K562 (cell line): Measurements from ENCODE around the gene API5. TPM values are rescaled to one million over a fixed set of nuclear protein-coding genes. Genes with fewer than 3 reads are reported as not detected.

Experiments
- ATAC-seq: fragments of 200-7000 bp; cut with Tn5 transposase; 3 replicates; pipeline ENCODE4 v1.9.1; 2020; ENCODE audit warnings: moderate library complexity
- BruUV-seq: library from RNA; stranded (reverse); fragments of 400-500 nt; replicated peaks from 2 replicates; lab custom pipeline; 2021; lab: Mats Ljungman, UMichigan
- CTCF ChIA-PET: fragments of 300-600 bp; formaldehyde crosslinking; extraction: SDS; loops from one replicate; lab custom pipeline; 2021; ENCODE audit warnings: low intra/inter-chr PET ratio; lab: Yijun Ruan, JAX
- POLR2A ChIA-PET: fragments of 300-600, 350-650 bp; sonication (Branson Sonifier 250); formaldehyde crosslinking; extraction: SDS; loops from one replicate; lab custom pipeline; 2021; ENCODE audit warnings: antibody characterized with exemption, inconsistent platforms; lab: Yijun Ruan, JAX
- DNase-seq, 4 experiments: peaks; one replicate each; pipeline versions ENCODE4 v3.0.0 to v3.0.0-alpha.2; 2011 to 2018; ENCODE audit warnings: low spot score in 3 of 4, mixed read lengths in 3 of 4; ENCODE audit errors: extremely low read depth in 1 of 4
- FAIRE-seq: peaks from 2 replicates; lab custom pipeline; 2011; peaks lifted over from hg19 to GRCh38; lab: Jason Lieb, UNC
- H2AFZ ChIP-seq: 2 replicates; pipeline ENCODE4 v1.6.0; 2011; ENCODE audit warnings: low read depth, low read length, control low read depth, inconsistent platforms
- H3K27ac ChIP-seq: fragments of 200-600 bp; 3 replicates; pipeline ENCODE4 v1.8.0; 2011; ENCODE audit warnings: low read depth, mild to moderate bottlenecking, control low read depth, inconsistent platforms, low read length, moderate library complexity, mixed read lengths; ENCODE audit errors: extremely low read depth
- H3K27me3 ChIP-seq, 2 experiments: fragments of 300-600 bp in 1 of 2; 2 replicates in 1 of 2; 3 replicates in 1 of 2; pipeline versions ENCODE4 v1.6.0 to v1.8.0; 2011; ENCODE audit warnings: inconsistent platforms in 2 of 2, low read length in 2 of 2, mild to moderate bottlenecking in 1 of 2, mixed read lengths in 1 of 2, moderate library complexity in 1 of 2; ENCODE audit not compliant: control insufficient read depth in 2 of 2, insufficient read depth in 2 of 2
- H3K36me3 ChIP-seq: fragments of 300-600 bp; 3 replicates; pipeline ENCODE4 v1.8.0; 2011; ENCODE audit warnings: mild to moderate bottlenecking, low read length, inconsistent platforms; ENCODE audit not compliant: control insufficient read depth, insufficient read depth
- H3K4me1 ChIP-seq, 2 experiments: fragments of 200-600 bp in 1 of 2; replicated peaks in 1 of 2; 2 replicates in 1 of 2; 3 replicates in 1 of 2; pipeline versions ENCODE4 v1.5.1 to v1.8.0; 2011; ENCODE audit warnings: inconsistent platforms in 2 of 2, low read length in 2 of 2, mild to moderate bottlenecking in 1 of 2, mixed read lengths in 1 of 2, moderate library complexity in 1 of 2; ENCODE audit not compliant: control insufficient read depth in 2 of 2, insufficient read depth in 2 of 2
- H3K4me2 ChIP-seq: 2 replicates; pipeline ENCODE4 v1.6.1; 2011; ENCODE audit warnings: low read length, control low read depth, inconsistent platforms, mixed read lengths; ENCODE audit not compliant: insufficient read depth
- H3K4me3 ChIP-seq: fragments of 200-600 bp; sonication (generic), shearing (Covaris generic); 2 replicates; pipeline ENCODE4 v1.5.1; 2016; ENCODE audit warnings: control low read depth, inconsistent platforms
- H3K79me2 ChIP-seq: fragments of 200-600 bp; 3 replicates; pipeline ENCODE4 v1.8.0; 2011; ENCODE audit warnings: low read length, inconsistent platforms; ENCODE audit not compliant: control insufficient read depth, insufficient read depth
- H3K9ac ChIP-seq, 2 experiments: 2 replicates each; pipeline versions ENCODE4 v1.6.0 to v1.6.1; 2011; ENCODE audit warnings: low read depth in 2 of 2, low read length in 2 of 2, control low read depth in 1 of 2, inconsistent platforms in 1 of 2, mild to moderate bottlenecking in 1 of 2, mixed read lengths in 1 of 2; ENCODE audit not compliant: insufficient read depth in 1 of 2
- H3K9me1 ChIP-seq: one replicate; pipeline ENCODE4 v1.6.0; 2011; ENCODE audit warnings: inconsistent platforms, mild to moderate bottlenecking, low read length, moderate library complexity; ENCODE audit not compliant: control insufficient read depth, insufficient read depth
- H3K9me3 ChIP-seq: replicated peaks from 2 replicates; pipeline ENCODE4 v1.5.1; 2011; ENCODE audit warnings: low read depth, low read length, inconsistent platforms; ENCODE audit not compliant: control insufficient read depth, insufficient read depth
- H4K20me1 ChIP-seq: replicated peaks from 2 replicates; pipeline ENCODE4 v1.6.1; 2011; ENCODE audit warnings: low read length, inconsistent platforms, mixed read lengths; ENCODE audit not compliant: control insufficient read depth, insufficient read depth
- CAMTA2 ChIP-seq: fragments of 250-450 bp; sonication (Bioruptor Pico); conservative IDR thresholded peaks from 2 replicates; pipeline ENCODE4 v1.5.1; 2022
- E2F6 ChIP-seq, 2 experiments: IDR thresholded peaks; 2 replicates each; pipeline ENCODE4 v1.6.1; 2011; ENCODE audit warnings: borderline replicate concordance in 1 of 2, control low read depth in 1 of 2, low read depth in 1 of 2, low read length in 1 of 2, mild to moderate bottlenecking in 1 of 2, mixed read lengths in 1 of 2, moderate library complexity in 1 of 2; ENCODE audit not compliant: insufficient read depth in 1 of 2, insufficient read length in 1 of 2, poor library complexity in 1 of 2, severe bottlenecking in 1 of 2; ENCODE audit errors: extremely low read depth in 1 of 2
- HMG20B ChIP-seq: fragments of 250-450 bp; sonication (Bioruptor Pico); IDR thresholded peaks from 2 replicates; pipeline ENCODE4 v1.5.0; 2021; ENCODE audit warnings: mild to moderate bottlenecking
- JUN ChIP-seq, 2 experiments: sonication (generic) in 1 of 2; formaldehyde crosslinking in 1 of 2; IDR thresholded peaks; 2 replicates each; pipeline versions ENCODE4 v1.6.1 to v1.8.0; 2012 to 2022; ENCODE audit warnings: borderline replicate concordance in 2 of 2, mild to moderate bottlenecking in 2 of 2, improper control_type of control experiment in 1 of 2, low read depth in 1 of 2, low read length in 1 of 2, missing genetic modification reagents in 1 of 2
- PTRF ChIP-seq: fragments of 450-650 bp; IDR thresholded peaks from 2 replicates; pipeline ENCODE4 v1.6.1; 2016; ENCODE audit warnings: mild to moderate bottlenecking, missing genetic modification characterization, missing compliant biosample characterization
- SIN3B ChIP-seq: fragments of 450-650 bp; IDR thresholded peaks from 2 replicates; pipeline ENCODE4 v1.6.1; 2017; ENCODE audit warnings: low read depth, mild to moderate bottlenecking, moderate library complexity
- SMARCA5 ChIP-seq: fragments of 450-650 bp; IDR thresholded peaks from 2 replicates; pipeline ENCODE4 v1.6.1; 2016
- TSHZ1 ChIP-seq: fragments of 250-450 bp; sonication (Bioruptor Pico); IDR thresholded peaks from 2 replicates; pipeline ENCODE4 v1.4.0; 2020; ENCODE audit warnings: mild to moderate bottlenecking, moderate library complexity
- ZC3H8 ChIP-seq: fragments of 450-650 bp; IDR thresholded peaks from 2 replicates; pipeline ENCODE4 v1.6.1; 2017
- ZNF124 ChIP-seq: sonication (generic); formaldehyde crosslinking; IDR thresholded peaks from 2 replicates; pipeline ENCODE4 v1.8.1; 2022; ENCODE audit warnings: missing genetic modification reagents
- ZNF143 ChIP-seq: sonication (generic); formaldehyde crosslinking; IDR thresholded peaks from 2 replicates; pipeline ENCODE4 v1.9.0; 2022; ENCODE audit warnings: mild to moderate bottlenecking, missing genetic modification reagents
- ZNF24 ChIP-seq: fragments of 450-650 bp; IDR thresholded peaks from 2 replicates; pipeline ENCODE4 v1.6.1; 2016
- WGBS: fragments of 100-300 bp; shearing (Covaris generic); methylation state at CpG from one replicate; pipeline ENCODE4 v1.1.6; 2016; ENCODE audit warnings: low coverage, mixed read lengths; ENCODE audit not compliant: insufficient coverage; ENCODE audit errors: missing lambda C conversion rate; 5-methylcytosine and 5-hydroxymethylcytosine counted together
- in situ Hi-C: fragments of 300-500 bp; cut with MboI; formaldehyde crosslinking; loops from 4 replicates; pipeline ENCODE4 v1.15.0; 2018; ENCODE audit warnings: inconsistent platforms, mixed read lengths
- intact Hi-C: fragments of 100-400 bp; cut with micrococcal nuclease; formaldehyde crosslinking; loops from 2 replicates; pipeline ENCODE4 v1.14.2; 2022
- polyA plus RNA-seq, 8 experiments: library from polyadenylated mRNA; depleted of rRNA in 4 of 8; stranded (reverse) in 5 of 8; unstranded in 3 of 8; fragments of >200 nt; fragmentation: Nextera tagmentation in 2 of 8; fragmentation: Illumina TruSeq in 1 of 8; extraction: Ambion mirVana in 2 of 8; extraction: Trizol in 1 of 8; gene quantifications; 2 replicates each; pipeline versions ENCODE4 v1.2.1 to v1.2.3, GENCODE V29; 2011 to 2014; ENCODE audit warnings: inconsistent platforms in 1 of 8, missing spikeins in 1 of 8
- total RNA-seq, 7 experiments: library from RNA; depleted of rRNA in 6 of 7; stranded (reverse); fragments of >200 nt in 6 of 7; fragmentation: Illumina TruSeq in 2 of 7; extraction: Trizol in 2 of 7; gene quantifications; 2 replicates each; pipeline versions ENCODE4 v1.2.1 to v1.2.3, GENCODE V29; 2011 to 2021; ENCODE audit warnings: low replicate concordance in 1 of 7
- TF ChIP-seq, protein P1 (sequence below): fragments of 450-650 bp; IDR thresholded peaks from 2 replicates; pipeline ENCODE4 v1.6.1; 2014; ENCODE audit warnings: low read depth, mild to moderate bottlenecking, moderate library complexity, borderline replicate concordance
- TF ChIP-seq, protein P2 (sequence below): sonication (generic); formaldehyde crosslinking; IDR thresholded peaks from 2 replicates; pipeline ENCODE4 v1.8.1; 2023; ENCODE audit warnings: mild to moderate bottlenecking, missing genetic modification reagents

Gene API5
- total and polyA plus RNA-seq, 9 of the 15 experiments (the other 6 are each of a cell fraction or from before 2014, with no cell fraction given): 59.8 to 146 (median 123) TPM

- DNase-seq (no peak), ATAC-seq (no peak), FAIRE-seq (no peak)
- Histone ChIP-seq H3K36me3 (peaks cover 47% of the 10 kb centered on the region; the same call in 1 of the 3 replicates), H3K9me3 (no peaks in the 10 kb centered on the region), H2AFZ (no peak overlapping the region), H3K9ac (no peak overlapping the region), H3K4me2 (no peak overlapping the region), H3K27me3 (no peaks in the 10 kb centered on the region), H3K79me2 (peaks cover 74% of the 10 kb centered on the region), H3K27ac (no peak overlapping the region), H4K20me1 (0 out of 2 replicates have a peak, but pooled peaks cover 7% of the 10 kb centered on the region), H3K4me3 (no peak overlapping the region), H3K9me1 (no peaks in the 10 kb centered on the region), H3K4me1 (peaks cover 5 to 6% of the 10 kb centered on the region in 2 experiments; a peak in 3 of 5 replicates)
- intact Hi-C loops (no loop called here), in situ Hi-C loops (no loop called here)
- no TSS peak for BruUV-seq
- WGBS: 93% methylated on average over 2 of the region's 2 CpGs
- ChIA-PET CTCF (no interaction called here), POLR2A (no interaction called here)
- TF ChIP-seq CAMTA2 (no peak), ZNF143 (CRISPR knock-in tag) (no peak), SIN3B (no peak), PTRF (tag) (no peak), TSHZ1 (no peak), ZC3H8 (no peak), ZNF24 (no peak), JUN (IDR thresholded peaks at IDR 0.05; ENCODE audit: borderline replicate concordance, low read depth, low read length) (no peak), JUN (CRISPR knock-in tag; IDR thresholded peaks at IDR 0.05; ENCODE audit: borderline replicate concordance) (no peak), E2F6 (IDR thresholded peaks at IDR 0.05; ENCODE audit: borderline replicate concordance in 1 of 2, extremely low read depth in 1 of 2, insufficient read depth in 1 of 2, insufficient read length in 1 of 2, low read depth in 1 of 2, low read length in 1 of 2, poor library complexity in 1 of 2, severe bottlenecking in 1 of 2) (no peak), ZNF124 (CRISPR knock-in tag) (no peak), HMG20B (no peak), SMARCA5 (no peak)
- TF ChIP-seq, protein P1, sequence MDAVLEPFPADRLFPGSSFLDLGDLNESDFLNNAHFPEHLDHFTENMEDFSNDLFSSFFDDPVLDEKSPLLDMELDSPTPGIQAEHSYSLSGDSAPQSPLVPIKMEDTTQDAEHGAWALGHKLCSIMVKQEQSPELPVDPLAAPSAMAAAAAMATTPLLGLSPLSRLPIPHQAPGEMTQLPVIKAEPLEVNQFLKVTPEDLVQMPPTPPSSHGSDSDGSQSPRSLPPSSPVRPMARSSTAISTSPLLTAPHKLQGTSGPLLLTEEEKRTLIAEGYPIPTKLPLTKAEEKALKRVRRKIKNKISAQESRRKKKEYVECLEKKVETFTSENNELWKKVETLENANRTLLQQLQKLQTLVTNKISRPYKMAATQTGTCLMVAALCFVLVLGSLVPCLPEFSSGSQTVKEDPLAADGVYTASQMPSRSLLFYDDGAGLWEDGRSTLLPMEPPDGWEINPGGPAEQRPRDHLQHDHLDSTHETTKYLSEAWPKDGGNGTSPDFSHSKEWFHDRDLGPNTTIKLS: no peak
- TF ChIP-seq, protein P2, sequence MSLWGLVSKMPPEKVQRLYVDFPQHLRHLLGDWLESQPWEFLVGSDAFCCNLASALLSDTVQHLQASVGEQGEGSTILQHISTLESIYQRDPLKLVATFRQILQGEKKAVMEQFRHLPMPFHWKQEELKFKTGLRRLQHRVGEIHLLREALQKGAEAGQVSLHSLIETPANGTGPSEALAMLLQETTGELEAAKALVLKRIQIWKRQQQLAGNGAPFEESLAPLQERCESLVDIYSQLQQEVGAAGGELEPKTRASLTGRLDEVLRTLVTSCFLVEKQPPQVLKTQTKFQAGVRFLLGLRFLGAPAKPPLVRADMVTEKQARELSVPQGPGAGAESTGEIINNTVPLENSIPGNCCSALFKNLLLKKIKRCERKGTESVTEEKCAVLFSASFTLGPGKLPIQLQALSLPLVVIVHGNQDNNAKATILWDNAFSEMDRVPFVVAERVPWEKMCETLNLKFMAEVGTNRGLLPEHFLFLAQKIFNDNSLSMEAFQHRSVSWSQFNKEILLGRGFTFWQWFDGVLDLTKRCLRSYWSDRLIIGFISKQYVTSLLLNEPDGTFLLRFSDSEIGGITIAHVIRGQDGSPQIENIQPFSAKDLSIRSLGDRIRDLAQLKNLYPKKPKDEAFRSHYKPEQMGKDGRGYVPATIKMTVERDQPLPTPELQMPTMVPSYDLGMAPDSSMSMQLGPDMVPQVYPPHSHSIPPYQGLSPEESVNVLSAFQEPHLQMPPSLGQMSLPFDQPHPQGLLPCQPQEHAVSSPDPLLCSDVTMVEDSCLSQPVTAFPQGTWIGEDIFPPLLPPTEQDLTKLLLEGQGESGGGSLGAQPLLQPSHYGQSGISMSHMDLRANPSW (CRISPR knock-in tag): no peak
Observed at GRCh38 chr11:43376065-43376464, 64.3 kb downstream of the API5 start.
